Stimulated activated CD4-positive, alpha-beta T cell treated with anti-CD3 and anti-CD28 coated beads, Interleukin-1b, Interleukin-23, amount 100 ng/mL, for 4 hours (primary cell): ENCODE data around the gene RIPPLY1.
A peak's percentile ranks its signal among the peaks of the same experiment; 100 is the strongest.
"Not testable (repeated sequence)": the region's sequence is repeated elsewhere in the genome, so short reads cannot be mapped to it uniquely, and the experiment has no call there.

Experiments
- DNase-seq, 2 donors: peaks; one replicate each; pipeline ENCODE4 v3.0.0-alpha.2; 2020; ENCODE audit warnings: low read depth in 2 of 2

Gene RIPPLY1

DNA sequence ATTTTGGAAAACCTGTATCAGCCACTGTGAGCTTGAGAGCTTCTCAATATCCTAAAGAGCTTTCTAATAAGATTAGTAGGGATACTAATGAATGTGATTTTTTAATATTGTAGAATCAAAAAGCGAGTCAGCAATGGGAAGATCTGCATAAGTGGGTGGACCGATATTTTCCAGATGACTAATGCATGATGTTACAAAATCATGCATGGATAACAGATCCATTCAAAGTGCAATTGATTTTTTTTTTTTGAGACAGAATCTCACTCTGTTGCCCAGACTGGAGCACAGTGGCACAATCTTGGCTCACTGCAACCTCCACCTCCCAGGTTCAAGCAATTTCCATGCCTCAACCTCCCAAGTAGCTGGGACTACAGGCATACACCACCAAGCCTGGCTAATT, 9.7 kb upstream of the RIPPLY1 start:
- DNase-seq, result no peak

DNA sequence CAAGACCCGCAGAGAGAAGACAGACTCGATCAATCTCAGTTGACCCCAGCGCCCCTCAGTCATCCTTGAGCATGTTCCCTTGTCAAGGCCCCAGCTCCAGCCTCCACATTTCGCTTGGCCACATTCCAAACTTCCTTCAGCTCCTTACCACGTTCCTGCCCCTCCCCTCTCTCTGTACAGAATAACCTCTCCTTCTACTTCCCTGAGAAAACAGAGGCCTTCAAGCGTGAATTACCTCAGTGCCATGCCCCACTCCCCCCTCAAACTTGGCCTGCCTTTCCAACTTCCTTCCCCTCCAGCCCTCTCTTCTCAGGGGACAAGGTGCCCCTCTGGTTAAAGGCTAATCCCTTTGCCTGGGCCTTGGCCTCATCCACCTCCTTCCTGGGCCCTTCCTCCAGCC, 3.2 kb upstream of the RIPPLY1 start:
- no peak for DNase-seq

- no peak for DNase-seq
Measured at GRCh38 chrX:106905064-106905708, 2.0 kb upstream of the RIPPLY1 start.

- DNase-seq, result no peak
Measured at GRCh38 chrX:106903856-106904528, 851 bp upstream of the RIPPLY1 start.

GRCh38 chrX:106902684-106903083, 457 bp downstream of the RIPPLY1 start:
- DNase-seq, result no peak

DNA sequence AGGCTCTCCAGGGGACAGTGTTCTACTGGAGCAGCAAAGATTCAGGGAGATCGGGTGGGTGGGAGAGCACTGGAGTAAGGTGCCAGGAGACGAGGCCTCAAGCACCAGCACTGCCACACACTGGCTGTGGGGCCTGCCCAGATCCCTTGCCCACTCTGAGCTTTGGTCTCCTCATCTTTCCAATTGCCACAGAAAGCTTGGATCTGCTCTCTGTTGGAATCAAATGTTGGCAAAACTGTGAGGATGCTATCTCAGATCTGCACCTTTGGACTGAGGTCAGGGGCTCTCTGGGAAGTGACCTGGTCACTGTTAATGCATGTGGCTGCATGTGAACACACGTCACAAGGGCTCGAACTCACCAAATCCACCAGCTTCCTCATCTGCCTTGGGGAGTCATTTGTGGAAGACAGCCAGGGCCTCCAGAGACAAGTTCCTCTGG, 1.3 kb downstream of the RIPPLY1 start:
- DNase-seq, result no peak

GRCh38 chrX:106901341-106901740, 1.8 kb downstream of the RIPPLY1 start:
- DNase-seq, result no peak

- no peak for DNase-seq
Measured at GRCh38 chrX:106899841-106900240, 3.3 kb downstream of the RIPPLY1 start.

GRCh38 chrX:106899276-106899675, 3.9 kb downstream of the RIPPLY1 start:
- no peak for DNase-seq

DNA sequence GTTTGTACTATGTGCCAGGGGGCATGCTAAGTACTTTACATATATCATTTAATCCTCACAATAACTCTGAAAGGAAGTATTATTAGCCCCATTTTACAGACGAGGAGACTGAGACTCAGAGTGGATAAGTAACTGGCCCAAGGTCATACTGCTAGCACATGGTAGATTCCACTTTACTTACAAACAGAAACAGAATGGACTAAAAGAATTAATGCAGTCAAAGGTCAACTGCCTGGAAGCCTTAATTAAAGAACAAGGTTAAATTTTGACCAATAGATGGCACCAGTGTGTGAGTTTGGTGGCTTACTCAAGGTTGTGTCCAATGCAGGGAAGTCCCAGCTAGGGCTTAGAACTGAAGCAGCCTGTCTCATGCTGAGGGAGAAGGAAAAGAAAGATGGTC, 4.7 kb downstream of the RIPPLY1 start:
- no peak for DNase-seq

DNA sequence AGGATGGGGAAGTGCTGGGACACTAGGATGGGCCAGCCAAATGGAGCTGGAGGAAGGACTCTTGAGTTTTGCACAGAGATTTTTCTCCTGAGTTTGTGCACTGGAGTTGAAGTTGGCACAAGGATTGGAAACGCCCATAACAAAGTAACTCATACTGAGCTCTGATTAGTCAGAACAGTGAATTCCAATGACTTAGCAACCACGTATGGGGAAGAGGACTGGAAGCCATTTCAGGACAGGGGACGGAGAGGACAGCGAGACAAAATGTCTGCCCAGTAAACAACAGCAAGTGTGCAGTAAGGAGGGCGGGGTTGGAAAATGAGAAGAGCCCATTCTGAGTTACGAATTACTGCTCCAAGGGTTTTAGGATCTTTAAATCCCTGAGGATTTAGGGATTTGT, 5.9 kb downstream of the RIPPLY1 start:
- DNase-seq, result no peak

GRCh38 chrX:106894978-106895452, 8.1 kb downstream of the RIPPLY1 start:
- DNase-seq, result no peak

GRCh38 chrX:106894392-106894909, 8.7 kb downstream of the RIPPLY1 start:
- DNase-seq, result peak; percentile 6 to 19

DNA sequence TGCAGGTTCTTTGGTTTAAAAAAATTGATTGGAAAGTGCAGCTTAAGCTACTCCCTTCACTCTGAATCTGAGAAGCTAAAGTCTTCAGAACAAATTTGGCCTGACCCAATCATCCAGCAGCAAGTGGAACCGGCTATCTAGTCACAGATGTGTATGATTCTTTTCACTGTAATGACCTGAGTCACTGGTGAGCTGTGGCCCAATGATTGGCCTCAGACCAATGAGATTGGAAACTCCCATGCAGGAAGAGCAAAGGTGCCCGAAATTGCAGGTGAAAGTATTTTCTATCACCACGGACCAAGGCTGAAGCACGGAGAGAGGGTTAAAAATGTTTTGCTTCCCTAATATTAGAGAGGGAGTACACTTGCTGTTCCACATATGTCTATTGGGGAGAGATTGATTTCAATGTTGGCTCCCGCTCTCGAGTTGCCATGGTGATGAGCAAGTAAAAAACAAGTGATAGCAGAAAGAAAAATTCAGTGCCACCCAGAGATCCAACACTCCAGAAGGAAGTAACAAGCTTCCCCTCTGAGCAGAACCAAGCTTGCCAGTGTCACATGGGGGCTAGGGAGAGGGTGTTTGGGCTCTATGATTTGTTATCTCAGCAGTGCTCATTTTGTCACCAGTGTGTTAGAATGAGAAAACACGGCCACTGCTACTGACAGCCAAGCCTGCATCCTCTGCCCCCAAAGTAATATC, 11.2 kb downstream of the RIPPLY1 start:
- no peak for DNase-seq

- DNase-seq, result no peak
Measured at GRCh38 chrX:106889468-106889867, 13.7 kb downstream of the RIPPLY1 start.

DNA sequence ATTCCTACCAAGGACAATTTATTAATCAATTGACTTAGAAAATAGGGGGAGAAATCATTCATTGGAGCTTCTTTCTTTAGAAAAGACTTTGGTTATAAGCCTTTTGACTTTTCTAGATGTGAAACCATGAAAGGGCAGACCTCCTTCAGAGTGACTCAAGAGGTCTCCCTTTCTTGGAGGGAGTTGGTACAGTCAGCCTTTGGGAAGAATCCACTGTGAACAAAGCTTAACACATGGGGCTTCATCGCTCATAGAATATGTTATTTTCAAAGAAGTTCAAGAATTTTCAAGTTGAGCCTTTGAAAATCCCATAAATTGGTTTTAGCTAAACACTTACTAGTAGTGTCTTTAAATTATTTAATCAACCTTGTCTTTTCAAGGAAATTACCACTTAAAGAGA, 28.0 kb downstream of the RIPPLY1 start:
- no peak for DNase-seq

DNA sequence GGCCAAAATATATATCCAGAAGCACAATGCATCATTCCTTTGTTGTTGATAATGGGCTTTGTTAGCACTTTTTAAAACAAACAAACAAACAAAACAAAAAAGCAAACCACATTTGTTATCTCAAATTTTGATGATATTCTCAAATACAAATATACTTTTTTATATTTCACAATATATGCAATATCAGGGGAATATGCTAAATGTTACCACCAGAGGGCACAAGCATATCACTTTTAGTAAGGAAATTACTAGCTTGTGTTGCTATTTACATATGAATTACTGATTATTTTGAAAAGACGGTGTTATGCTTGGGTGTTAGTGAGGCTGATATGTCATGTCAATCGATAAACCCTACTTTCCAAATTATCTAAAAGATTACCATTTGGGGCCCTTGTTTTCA, 29.1 kb downstream of the RIPPLY1 start:
- DNase-seq, result no peak

DNA sequence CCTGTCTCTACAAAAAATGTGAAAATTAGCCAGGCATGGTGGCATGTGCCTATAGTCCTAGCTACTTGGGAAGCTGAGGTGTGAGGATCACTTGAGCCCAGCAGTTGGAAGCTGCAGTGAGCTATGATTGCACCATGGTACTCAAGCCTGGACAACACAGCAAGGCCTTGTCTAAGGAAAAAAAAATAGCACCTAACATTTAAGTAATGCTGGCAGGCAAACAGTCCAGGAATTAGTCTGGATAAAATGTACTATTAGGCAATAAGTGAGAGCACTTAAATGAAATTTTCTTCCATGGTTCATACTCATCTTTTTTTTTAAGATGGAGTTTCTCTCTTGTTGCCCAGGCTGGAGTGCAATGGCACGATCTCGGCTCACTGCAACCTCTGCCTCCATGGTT, 30.3 kb downstream of the RIPPLY1 start:
- not testable (repeated sequence) for DNase-seq

GRCh38 chrX:106863697-106864096, 39.4 kb downstream of the RIPPLY1 start:
- DNase-seq, result no peak

- peak in 1 of 2 donors; percentile 1 for DNase-seq
Measured at GRCh38 chrX:106862972-106863688, 40.0 kb downstream of the RIPPLY1 start.
